CD4-positive, alpha-beta T cell (primary cell): ENCODE data around the gene GATA5. TPM values are rescaled to one million over a fixed set of nuclear protein-coding genes. Genes with fewer than 3 reads are reported as not detected.

Experiments
- ATAC-seq: fragments of 200-7000 bp; cut with Tn5 transposase; one replicate; pipeline ENCODE4 v1.10.0; 2022; ENCODE audit warnings: mild to moderate bottlenecking; ENCODE audit not compliant: poor library complexity
- CTCF ChIA-PET: fragments of 350-600 bp; sonication (Branson Sonifier 250); formaldehyde crosslinking; loops from one replicate; lab custom pipeline; 2021; ENCODE audit warnings: antibody characterized with exemption, inconsistent platforms; lab: Charles Lee
- POLR2A ChIA-PET: fragments of 350-600 bp; sonication (Branson Sonifier 250); formaldehyde crosslinking; loops from one replicate; lab custom pipeline; 2021; ENCODE audit warnings: antibody characterized with exemption, inconsistent platforms; lab: Charles Lee
- DNase-seq, 14 experiments: peaks; one replicate each; pipeline ENCODE4 v3.0.0-alpha.2; 2013 to 2020; ENCODE audit warnings: mixed read lengths in 2 of 14
- H3K27ac ChIP-seq, 2 donors: one replicate each; pipeline versions ENCODE4 v1.5.1 to v1.7.0; 2013; ENCODE audit warnings: low read length in 2 of 2, low read depth in 1 of 2, mild to moderate bottlenecking in 1 of 2
- H3K27me3 ChIP-seq, 2 experiments: 1 replicate in 1 of 2; 2 replicates in 1 of 2; pipeline versions ENCODE4 v1.6.1 to v1.7.0; 2013; ENCODE audit warnings: low read length in 2 of 2, control low read depth in 1 of 2, mild to moderate bottlenecking in 1 of 2, moderate library complexity in 1 of 2; ENCODE audit not compliant: insufficient read depth in 2 of 2, control insufficient read depth in 1 of 2
- H3K36me3 ChIP-seq: one replicate; pipeline ENCODE4 v1.6.1; 2013; ENCODE audit warnings: low read length, control low read depth; ENCODE audit not compliant: insufficient read depth
- H3K4me1 ChIP-seq: one replicate; pipeline ENCODE4 v1.6.1; 2013; ENCODE audit warnings: low read length, control low read depth; ENCODE audit not compliant: insufficient read depth
- H3K4me3 ChIP-seq: one replicate; pipeline ENCODE4 v1.5.1; 2013; ENCODE audit warnings: mild to moderate bottlenecking, low read length, moderate library complexity
- H3K9me3 ChIP-seq, 2 experiments: 1 replicate in 1 of 2; 2 replicates in 1 of 2; pipeline versions ENCODE4 v1.6.1 to v1.7.0; 2013; ENCODE audit warnings: low read length in 2 of 2, mild to moderate bottlenecking in 2 of 2, control low read depth in 1 of 2, moderate library complexity in 1 of 2; ENCODE audit not compliant: control insufficient read depth in 1 of 2, insufficient read depth in 1 of 2
- H3K27ac Mint-ChIP-seq: one replicate; pipeline ENCODE4 v1.8.0; 2020; ENCODE audit warnings: mixed read lengths
- H3K27me3 Mint-ChIP-seq: one replicate; pipeline ENCODE4 v1.8.0; 2021; ENCODE audit warnings: mixed read lengths
- H3K36me3 Mint-ChIP-seq: one replicate; pipeline ENCODE4 v1.8.0; 2021; ENCODE audit warnings: low read depth, mixed read lengths
- H3K4me1 Mint-ChIP-seq: one replicate; pipeline ENCODE4 v1.8.0; 2021; ENCODE audit warnings: low read depth, mixed read lengths
- H3K4me3 Mint-ChIP-seq: one replicate; pipeline ENCODE4 v1.8.0; 2020; ENCODE audit warnings: mild to moderate bottlenecking, mixed read lengths
- H3K9me3 Mint-ChIP-seq: one replicate; pipeline ENCODE4 v1.8.0; 2020; ENCODE audit warnings: mixed read lengths
- CTCF ChIP-seq: fragments of 200-600 bp; IDR thresholded peaks from one replicate; pipeline ENCODE4 v1.8.0; 2022; ENCODE audit warnings: antibody characterized with exemption, mild to moderate bottlenecking
- intact Hi-C, 2 experiments: fragments of 100-400 bp; cut with DNase I in 1 of 2; cut with micrococcal nuclease in 1 of 2; formaldehyde crosslinking; loops; one replicate each; pipeline versions ENCODE4 v1.15.1 to v1.9.0; 2023 to 2025; cut with DNase I, micrococcal nuclease
- total RNA-seq, 174 experiments: library from RNA in 2 of 174; stranded (reverse) in 2 of 174; gene quantifications; one replicate each; pipeline ENCODE4 v1.2.3 and lab custom pipeline; 2021 to 2026

GATA5 gene
- total RNA-seq, 2 experiments from 2014 or later, result not detected

GRCh38 chr20:62494980-62495748 is 19.4 kb upstream of the GATA5 start:
- Mint-ChIP-seq H3K36me3 (no peaks in the 10 kb centered on the region), H3K27ac (no peak overlapping the region), H3K27me3 (peaks cover 11% of the 10 kb centered on the region), H3K9me3 (no peaks in the 10 kb centered on the region), H3K4me3 (no peak overlapping the region), H3K4me1 (peaks cover under 1% of the 10 kb centered on the region)
- ChIA-PET CTCF (no interaction called here), POLR2A (no interaction called here)
- intact Hi-C loops, result loop anchor here in 1 of 2 experiments (10.0 kb wide), 2 partner anchors 480 to 510 kb away; partner anchors contain the start of gene BHLHE23
- no peak for TF ChIP-seq CTCF
- Histone ChIP-seq H3K9me3 (peaks cover 0 to 10% of the 10 kb centered on the region in 2 experiments), H3K27ac (no peak overlapping the region), H3K27me3 (peaks cover 0 to 4% of the 10 kb centered on the region in 2 experiments), H3K36me3 (no peaks in the 10 kb centered on the region), H3K4me3 (no peak overlapping the region), H3K4me1 (peaks cover 8% of the 10 kb centered on the region)
- DNase-seq (no peak), ATAC-seq (no peak)

GRCh38 chr20:62494537-62494936 is 18.7 kb upstream of the GATA5 start:
- no peaks in the 10 kb centered on the region for H3K36me3 Mint-ChIP-seq
- H3K4me3 ChIP-seq, result no peak overlapping the region
- H3K27me3 Mint-ChIP-seq, result peaks cover 12% of the 10 kb centered on the region

GRCh38 chr20:62493886-62494285 is 18.1 kb upstream of the GATA5 start:
- no peak for TF ChIP-seq CTCF
- POLR2A ChIA-PET, result no interaction called here
- no peak overlapping the region for H3K27ac ChIP-seq
- Mint-ChIP-seq H3K4me1 (no peaks in the 10 kb centered on the region), H3K27ac (no peak overlapping the region), H3K4me3 (no peak overlapping the region), H3K36me3 (no peaks in the 10 kb centered on the region), H3K9me3 (no peaks in the 10 kb centered on the region), H3K27me3 (peaks cover 14% of the 10 kb centered on the region)
- H3K36me3 ChIP-seq, result no peaks in the 10 kb centered on the region
- peaks cover 3% of the 10 kb centered on the region for H3K4me1 ChIP-seq
- ATAC-seq (no peak), DNase-seq (no peak)
- CTCF ChIA-PET, result interaction anchor here (0.5 kb wide), 1 partner anchor 1015 kb away, joined by 3 read pairs; no protein-coding TSS in a partner anchor
- no peak overlapping the region for H3K4me3 ChIP-seq
- peaks cover 0 to 10% of the 10 kb centered on the region in 2 experiments for H3K9me3 ChIP-seq
- intact Hi-C loops, result loop anchor here in 1 of 2 experiments (10.0 kb wide), 2 partner anchors 479 to 511 kb away; partner anchors contain the start of gene BHLHE23
- H3K27me3 ChIP-seq, result peaks cover 0 to 10% of the 10 kb centered on the region in 2 experiments

More at GRCh38 chr20:62494537-62494936, 18.7 kb upstream of the GATA5 start:
- peaks cover 0 to 10% of the 10 kb centered on the region in 2 experiments for H3K9me3 ChIP-seq
- H3K9me3 Mint-ChIP-seq, result no peaks in the 10 kb centered on the region
- H3K27me3 ChIP-seq, result peaks cover 0 to 4% of the 10 kb centered on the region in 2 experiments
- CTCF ChIA-PET, result interaction anchor here (0.5 kb wide), 1 partner anchor 1015 kb away, joined by 3 read pairs; no protein-coding TSS in a partner anchor
- no peak overlapping the region for H3K27ac Mint-ChIP-seq
- no peak overlapping the region for H3K4me3 Mint-ChIP-seq
- H3K4me1 Mint-ChIP-seq, result no peaks in the 10 kb centered on the region
- H3K27ac ChIP-seq, result no peak overlapping the region
- ATAC-seq (no peak), DNase-seq (no peak)
- intact Hi-C loops, result loop anchor here in 1 of 2 experiments (10.0 kb wide), 2 partner anchors 480 to 510 kb away; partner anchors contain the start of gene BHLHE23
- peaks cover 3% of the 10 kb centered on the region for H3K4me1 ChIP-seq
- no peak for TF ChIP-seq CTCF
- POLR2A ChIA-PET, result no interaction called here
- no peaks in the 10 kb centered on the region for H3K36me3 ChIP-seq
